ENCODE data around the gene DNAJC5. TPM values are rescaled to one million over a fixed set of nuclear protein-coding genes. Genes with fewer than 3 reads are reported as not detected.

DNAJC5 gene
- total and polyA plus RNA-seq, 9 of the 15 experiments (the other 6 are each of a cell fraction or from before 2014, with no cell fraction given) = 0.95 to 42.8 (median 23.4) TPM

DNA sequence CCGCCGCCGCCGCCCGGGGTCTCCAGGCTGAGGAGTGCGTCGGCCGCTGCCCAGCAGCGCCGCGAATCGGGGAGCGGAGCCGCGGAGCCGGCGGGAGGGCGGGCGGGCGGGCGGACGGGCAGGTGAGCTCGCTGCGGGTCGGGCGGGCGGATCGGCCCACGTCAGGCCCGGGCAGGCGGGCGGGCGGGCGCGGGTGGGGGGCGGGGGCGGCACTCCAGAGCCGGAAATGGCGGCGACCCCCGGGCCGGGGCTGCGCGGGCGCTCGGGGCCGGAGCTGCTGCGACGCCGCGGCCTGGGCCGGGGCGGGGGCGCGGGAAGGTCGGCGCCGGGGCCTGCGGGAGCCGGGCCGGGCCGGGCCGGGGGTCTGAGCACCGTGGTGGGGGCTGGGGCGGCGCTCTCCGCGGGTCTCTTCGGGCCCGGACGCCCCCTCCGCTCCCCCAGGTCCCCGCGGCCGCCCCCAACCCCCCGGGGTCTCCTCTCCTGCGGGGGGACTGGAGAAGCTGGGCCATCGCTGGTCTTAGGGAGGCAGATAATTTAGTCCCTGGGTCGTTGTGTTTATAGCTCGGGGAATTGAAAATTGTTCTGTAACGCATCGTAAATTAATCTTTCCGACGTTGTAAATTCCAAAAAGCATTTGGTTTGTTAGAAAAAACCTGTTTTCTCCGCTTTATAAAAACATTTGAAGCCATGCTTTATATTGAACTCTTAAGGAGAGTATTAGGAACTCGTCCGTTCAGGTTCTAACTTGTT is 451 bp downstream of the DNAJC5 start:
- ATAC-seq (no peak), DNase-seq (ENCODE audit: extremely low read depth in 1 of 4, low spot score in 3 of 4) (no peak), FAIRE-seq (peak; percentile 44)
- peaks cover 32% of the 10 kb centered on the region; the same call in 2 of the 3 replicates for H3K36me3 ChIP-seq (ENCODE audit: control insufficient read depth, insufficient read depth, low read length)
- peaks cover 30 to 50% of the 10 kb centered on the region in 2 experiments for H3K4me1 ChIP-seq (replicated peaks in 1 of 2; ENCODE audit: control insufficient read depth in 2 of 2, insufficient read depth in 2 of 2, low read length in 2 of 2)
- peak overlapping the region; percentile 61 for H3K4me3 ChIP-seq
- H3K79me2 ChIP-seq (ENCODE audit: control insufficient read depth, insufficient read depth, low read length) = peaks cover 50% of the 10 kb centered on the region
- H2AFZ ChIP-seq (ENCODE audit: low read depth, low read length) = no peak overlapping the region
- H3K27ac ChIP-seq (ENCODE audit: extremely low read depth, low read depth, low read length) = peak overlapping the region; percentile 78
- no peaks in the 10 kb centered on the region for H3K27me3 ChIP-seq (ENCODE audit: control insufficient read depth in 2 of 2, insufficient read depth in 2 of 2, low read length in 2 of 2)
- no peaks in the 10 kb centered on the region for H3K9me1 ChIP-seq (ENCODE audit: control insufficient read depth, insufficient read depth, low read length)
- 0% methylated on average over 11 of the region's 87 CpGs for WGBS (ENCODE audit: insufficient coverage, low coverage, missing lambda C conversion rate)
- CTCF ChIA-PET (ENCODE audit: low intra/inter-chr PET ratio) = no interaction called here
- intact Hi-C loops (cut with micrococcal nuclease) = no loop called here
- H3K4me2 ChIP-seq (ENCODE audit: insufficient read depth, low read length) = peak overlapping the region; percentile 92
- POLR2A ChIA-PET = interaction anchor here (0.6 to 1.2 kb wide), 8 partner anchors 10 to 374 kb away, joined by 3 to 4 read pairs (median 4); partner anchors contain the start of genes ARFRP1, PPDPF, TPD52L2 and ZGPAT
- H4K20me1 ChIP-seq (replicated peaks; ENCODE audit: control insufficient read depth, insufficient read depth, low read length) = peaks cover 27% of the 10 kb centered on the region
- in situ Hi-C loops (cut with MboI) = no loop called here
- H3K9me3 ChIP-seq (replicated peaks; ENCODE audit: control insufficient read depth, insufficient read depth, low read depth, low read length) = no peaks in the 10 kb centered on the region
- no TSS peak for BruUV-seq (replicated peaks)
- H3K9ac ChIP-seq (ENCODE audit: insufficient read depth in 1 of 2, low read depth in 2 of 2, low read length in 2 of 2) = peak overlapping the region; percentile 85 to 89
- no peak for TF ChIP-seq HDAC2 (IDR thresholded peaks at IDR 0.05)
- TF ChIP-seq ZNF133 (CRISPR knock-in tag; IDR thresholded peaks at IDR 0.05) = no peak
- TF ChIP-seq, protein P1, sequence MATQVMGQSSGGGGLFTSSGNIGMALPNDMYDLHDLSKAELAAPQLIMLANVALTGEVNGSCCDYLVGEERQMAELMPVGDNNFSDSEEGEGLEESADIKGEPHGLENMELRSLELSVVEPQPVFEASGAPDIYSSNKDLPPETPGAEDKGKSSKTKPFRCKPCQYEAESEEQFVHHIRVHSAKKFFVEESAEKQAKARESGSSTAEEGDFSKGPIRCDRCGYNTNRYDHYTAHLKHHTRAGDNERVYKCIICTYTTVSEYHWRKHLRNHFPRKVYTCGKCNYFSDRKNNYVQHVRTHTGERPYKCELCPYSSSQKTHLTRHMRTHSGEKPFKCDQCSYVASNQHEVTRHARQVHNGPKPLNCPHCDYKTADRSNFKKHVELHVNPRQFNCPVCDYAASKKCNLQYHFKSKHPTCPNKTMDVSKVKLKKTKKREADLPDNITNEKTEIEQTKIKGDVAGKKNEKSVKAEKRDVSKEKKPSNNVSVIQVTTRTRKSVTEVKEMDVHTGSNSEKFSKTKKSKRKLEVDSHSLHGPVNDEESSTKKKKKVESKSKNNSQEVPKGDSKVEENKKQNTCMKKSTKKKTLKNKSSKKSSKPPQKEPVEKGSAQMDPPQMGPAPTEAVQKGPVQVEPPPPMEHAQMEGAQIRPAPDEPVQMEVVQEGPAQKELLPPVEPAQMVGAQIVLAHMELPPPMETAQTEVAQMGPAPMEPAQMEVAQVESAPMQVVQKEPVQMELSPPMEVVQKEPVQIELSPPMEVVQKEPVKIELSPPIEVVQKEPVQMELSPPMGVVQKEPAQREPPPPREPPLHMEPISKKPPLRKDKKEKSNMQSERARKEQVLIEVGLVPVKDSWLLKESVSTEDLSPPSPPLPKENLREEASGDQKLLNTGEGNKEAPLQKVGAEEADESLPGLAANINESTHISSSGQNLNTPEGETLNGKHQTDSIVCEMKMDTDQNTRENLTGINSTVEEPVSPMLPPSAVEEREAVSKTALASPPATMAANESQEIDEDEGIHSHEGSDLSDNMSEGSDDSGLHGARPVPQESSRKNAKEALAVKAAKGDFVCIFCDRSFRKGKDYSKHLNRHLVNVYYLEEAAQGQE (IDR thresholded peaks at IDR 0.05; ENCODE audit: borderline replicate concordance) = peak; percentile 37; the same call in 1 of the 2 replicates
- TF ChIP-seq, protein P1 (CRISPR knock-in tag; IDR thresholded peaks at IDR 0.05; ENCODE audit: low read depth) = no peak
- TF ChIP-seq ZNF589 (CRISPR knock-in tag; IDR thresholded peaks at IDR 0.05; ENCODE audit: low read depth) = peak; percentile 9; the same call in 1 of the 2 replicates
- TF ChIP-seq, protein P2, sequence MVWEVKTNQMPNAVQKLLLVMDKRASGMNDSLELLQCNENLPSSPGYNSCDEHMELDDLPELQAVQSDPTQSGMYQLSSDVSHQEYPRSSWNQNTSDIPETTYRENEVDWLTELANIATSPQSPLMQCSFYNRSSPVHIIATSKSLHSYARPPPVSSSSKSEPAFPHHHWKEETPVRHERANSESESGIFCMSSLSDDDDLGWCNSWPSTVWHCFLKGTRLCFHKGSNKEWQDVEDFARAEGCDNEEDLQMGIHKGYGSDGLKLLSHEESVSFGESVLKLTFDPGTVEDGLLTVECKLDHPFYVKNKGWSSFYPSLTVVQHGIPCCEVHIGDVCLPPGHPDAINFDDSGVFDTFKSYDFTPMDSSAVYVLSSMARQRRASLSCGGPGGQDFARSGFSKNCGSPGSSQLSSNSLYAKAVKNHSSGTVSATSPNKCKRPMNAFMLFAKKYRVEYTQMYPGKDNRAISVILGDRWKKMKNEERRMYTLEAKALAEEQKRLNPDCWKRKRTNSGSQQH (CRISPR knock-in tag; IDR thresholded peaks at IDR 0.05) = no peak
- no peak for TF ChIP-seq OTX1 (CRISPR knock-in tag; IDR thresholded peaks at IDR 0.05)
- TF ChIP-seq, protein P3, sequence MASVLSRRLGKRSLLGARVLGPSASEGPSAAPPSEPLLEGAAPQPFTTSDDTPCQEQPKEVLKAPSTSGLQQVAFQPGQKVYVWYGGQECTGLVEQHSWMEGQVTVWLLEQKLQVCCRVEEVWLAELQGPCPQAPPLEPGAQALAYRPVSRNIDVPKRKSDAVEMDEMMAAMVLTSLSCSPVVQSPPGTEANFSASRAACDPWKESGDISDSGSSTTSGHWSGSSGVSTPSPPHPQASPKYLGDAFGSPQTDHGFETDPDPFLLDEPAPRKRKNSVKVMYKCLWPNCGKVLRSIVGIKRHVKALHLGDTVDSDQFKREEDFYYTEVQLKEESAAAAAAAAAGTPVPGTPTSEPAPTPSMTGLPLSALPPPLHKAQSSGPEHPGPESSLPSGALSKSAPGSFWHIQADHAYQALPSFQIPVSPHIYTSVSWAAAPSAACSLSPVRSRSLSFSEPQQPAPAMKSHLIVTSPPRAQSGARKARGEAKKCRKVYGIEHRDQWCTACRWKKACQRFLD (CRISPR knock-in tag; IDR thresholded peaks at IDR 0.05) = peak; percentile 59; the same call in 1 of the 2 replicates
